NCI-H2196 treated with DMSO at 0.1 percent for 48 hours (cell line): ENCODE measurements around the gene ITGA8.
"Not testable (repeated sequence)": the region's sequence is repeated elsewhere in the genome, so short reads cannot be mapped to it uniquely, and the experiment has no call there.

Source experiments
- DNase-seq: peaks from one replicate; lab custom pipeline; 2025; ENCODE audit not compliant: unreplicated experiment; lab: John Stamatoyannopoulos, UW

The ITGA8 gene

DNA sequence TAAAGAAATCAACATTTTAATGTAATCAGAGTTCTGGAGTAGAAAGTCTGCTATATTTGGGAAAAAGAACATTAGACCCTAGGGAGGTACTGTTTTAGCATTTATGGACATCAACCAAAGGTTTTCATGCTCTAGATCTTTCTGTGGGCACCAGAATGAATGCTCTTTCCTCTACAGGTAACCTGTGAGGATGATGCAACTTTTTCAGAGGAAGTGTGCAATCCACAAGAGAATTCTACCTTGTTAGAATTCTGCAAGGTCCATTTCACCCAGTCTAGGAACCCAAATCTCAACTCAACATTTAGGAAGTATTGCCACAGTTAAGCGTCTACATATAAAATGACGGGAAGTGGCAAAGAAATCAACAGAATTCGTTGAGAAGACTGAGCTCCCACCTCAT lies 208.8 kb downstream of the ITGA8 start:
- no peak for DNase-seq

GRCh38 chr10:15505329-15505728 lies 214.4 kb downstream of the ITGA8 start:
- no peak for DNase-seq

DNA sequence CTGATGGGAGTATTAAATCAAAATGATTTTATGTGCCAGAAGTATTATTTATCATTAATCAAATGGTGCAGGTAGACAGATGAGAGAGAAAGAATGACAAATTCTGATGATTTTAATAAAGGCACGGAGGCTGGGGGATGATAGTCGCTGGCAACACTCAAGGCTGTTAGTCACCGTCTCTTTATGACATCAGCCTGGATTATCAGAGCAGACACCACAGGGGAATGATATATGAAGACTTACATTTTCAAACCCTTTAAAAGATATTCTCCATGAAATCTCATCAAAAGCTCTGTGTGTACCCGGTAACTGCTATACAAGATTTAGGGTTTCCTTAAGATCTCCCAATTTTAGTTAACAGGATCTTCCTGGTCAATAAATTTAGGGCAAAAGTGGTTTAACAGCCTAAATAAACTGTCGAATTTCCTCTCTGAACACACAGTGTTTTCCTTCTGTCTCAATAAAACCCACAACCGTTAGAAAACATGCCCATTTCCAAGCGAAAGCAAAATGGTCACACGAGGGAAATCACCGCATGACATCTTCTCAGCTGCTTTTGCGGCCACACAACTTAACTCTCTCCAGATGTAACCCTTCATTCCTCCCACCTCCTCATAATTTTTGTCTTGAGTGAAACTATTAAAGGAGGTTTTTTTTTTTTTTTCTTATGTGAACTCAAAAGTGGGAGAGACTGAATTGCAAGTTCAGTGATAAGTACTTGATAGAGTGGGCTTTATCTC lies 215.5 kb downstream of the ITGA8 start:
- no peak for DNase-seq

GRCh38 chr10:15494850-15495506 lies 224.7 kb downstream of the ITGA8 start:
- no peak for DNase-seq

- DNase-seq = no peak
Observed at GRCh38 chr10:15491856-15492642, 227.7 kb downstream of the ITGA8 start.

- no peak for DNase-seq
Observed at GRCh38 chr10:15489431-15489830, 230.3 kb downstream of the ITGA8 start.

GRCh38 chr10:15487376-15487775 lies 232.3 kb downstream of the ITGA8 start:
- no peak for DNase-seq

- no peak for DNase-seq
Observed at GRCh38 chr10:15486404-15486803, 233.3 kb downstream of the ITGA8 start.

DNA sequence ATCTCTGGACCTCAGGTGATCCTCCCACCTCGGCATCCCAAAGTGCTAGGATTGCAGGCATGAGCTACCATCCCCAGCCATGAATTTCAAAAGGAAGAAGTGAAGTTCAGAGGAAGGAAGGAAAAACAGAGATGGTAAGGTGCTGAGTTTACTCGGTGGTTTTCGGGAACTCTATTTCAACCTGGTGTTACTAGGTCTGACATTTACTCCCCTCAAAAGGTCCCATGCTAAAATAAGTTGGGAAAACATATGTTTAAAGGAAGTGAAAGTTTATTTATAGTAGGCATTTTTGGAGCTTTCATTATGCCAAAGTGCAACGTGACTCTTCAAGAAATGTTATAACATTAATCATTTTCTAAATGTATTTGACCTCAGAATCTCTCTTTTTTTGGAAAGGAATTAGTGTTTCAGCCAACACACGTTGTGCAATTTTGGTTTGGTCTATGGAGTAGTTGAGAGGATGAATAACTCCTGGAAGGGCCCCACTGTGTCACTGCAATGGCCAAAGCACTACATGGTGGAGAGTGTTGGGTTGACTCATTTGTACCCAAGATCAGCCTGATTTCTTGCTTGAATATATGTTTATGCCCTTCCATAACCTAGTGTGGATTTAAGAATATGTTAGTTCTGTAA lies 233.9 kb downstream of the ITGA8 start:
- no peak for DNase-seq

- DNase-seq = no peak
Observed at GRCh38 chr10:15485027-15485426, 234.7 kb downstream of the ITGA8 start.

- DNase-seq = no peak
Observed at GRCh38 chr10:15484128-15484527, 235.6 kb downstream of the ITGA8 start.

- DNase-seq = no peak
Observed at GRCh38 chr10:15483215-15484075, 236.3 kb downstream of the ITGA8 start.

GRCh38 chr10:15482156-15482555 lies 237.6 kb downstream of the ITGA8 start:
- DNase-seq = no peak

GRCh38 chr10:15478950-15479349 lies 240.8 kb downstream of the ITGA8 start:
- DNase-seq = no peak

DNA sequence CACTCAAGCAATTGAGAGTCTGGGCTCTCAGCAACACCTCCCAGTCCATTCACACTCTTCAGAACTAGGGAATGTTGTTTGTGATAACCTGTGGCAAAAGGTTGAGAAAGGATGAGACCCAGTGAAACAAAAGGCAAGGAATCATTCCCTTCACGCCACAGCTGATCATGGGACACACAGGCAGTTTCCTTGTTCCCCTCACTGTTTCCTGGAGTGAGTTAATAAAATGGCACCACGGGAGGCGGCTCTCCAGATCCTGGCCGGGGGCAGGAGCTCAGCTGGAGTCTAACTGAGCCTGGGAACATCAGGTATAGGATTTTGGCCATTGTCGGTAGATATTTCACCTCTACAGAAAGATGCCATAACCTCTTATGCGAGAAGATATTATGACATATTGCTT lies 241.3 kb downstream of the ITGA8 start:
- DNase-seq = no peak

GRCh38 chr10:15476337-15476736 lies 243.4 kb downstream of the ITGA8 start:
- DNase-seq = no peak

DNA sequence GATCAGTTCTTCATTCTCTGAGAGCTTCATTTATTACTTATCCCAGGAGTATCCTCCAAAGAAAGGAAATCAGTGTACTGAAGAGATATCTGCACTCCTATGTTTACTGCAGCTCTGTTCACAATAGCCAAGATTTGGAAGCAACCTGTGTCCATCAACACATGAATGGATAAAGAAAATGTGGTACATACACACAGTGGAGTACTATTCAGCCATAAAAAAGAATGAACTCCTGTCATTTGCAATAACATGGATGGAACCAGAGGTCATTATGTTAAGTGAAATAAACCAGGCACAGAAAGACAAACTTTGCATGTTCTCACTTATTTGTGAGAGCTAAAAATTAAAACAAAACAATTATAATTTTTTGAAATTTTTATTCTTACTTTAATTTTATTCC lies 244.3 kb downstream of the ITGA8 start:
- not testable (repeated sequence) for DNase-seq

- no peak for DNase-seq
Observed at GRCh38 chr10:15474671-15475070, 245.1 kb downstream of the ITGA8 start.

GRCh38 chr10:15473396-15473767 lies 246.3 kb downstream of the ITGA8 start:
- DNase-seq = no peak
